D721Med (cell line): Measurements from ENCODE around the gene DTD1.

Experiments used
- DNase-seq: peaks from one replicate; pipeline ENCODE4 v3.0.0; 2011; ENCODE audit warnings: low spot score; ENCODE audit not compliant: insufficient read length
- FAIRE-seq: peaks from 2 replicates; lab custom pipeline; 2011; peaks lifted over from hg19 to GRCh38; lab: Jason Lieb, UNC
- TF ChIP-seq, protein P1 (sequence below): IDR thresholded peaks from 2 replicates; pipeline ENCODE4 v1.5.1; 2012; ENCODE audit warnings: mild to moderate bottlenecking, control low read depth; ENCODE audit not compliant: insufficient read depth; ENCODE audit errors: missing control alignments

DTD1 gene

DNA sequence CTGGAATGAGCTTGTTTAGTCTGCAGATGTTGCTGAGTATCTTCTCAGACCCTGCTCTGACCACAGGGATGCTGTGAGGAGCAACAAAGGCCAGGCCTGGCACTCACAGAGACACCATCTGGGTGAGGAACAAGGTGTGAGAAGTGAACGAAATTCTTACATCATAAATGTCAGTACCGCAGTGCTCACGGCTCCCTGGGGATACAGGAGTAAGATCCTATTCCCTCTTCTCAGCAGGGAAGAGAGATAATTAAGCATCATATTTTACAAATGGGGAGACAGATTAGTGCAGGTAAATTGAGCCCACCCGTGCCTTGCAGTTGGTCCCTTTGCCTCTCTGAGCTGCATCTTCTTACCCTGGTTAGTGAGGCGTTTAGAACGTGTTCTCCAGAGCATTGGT is 106.2 kb downstream of the DTD1 start:
- no peak for FAIRE-seq
- no peak for DNase-seq
- TF ChIP-seq, protein P1, sequence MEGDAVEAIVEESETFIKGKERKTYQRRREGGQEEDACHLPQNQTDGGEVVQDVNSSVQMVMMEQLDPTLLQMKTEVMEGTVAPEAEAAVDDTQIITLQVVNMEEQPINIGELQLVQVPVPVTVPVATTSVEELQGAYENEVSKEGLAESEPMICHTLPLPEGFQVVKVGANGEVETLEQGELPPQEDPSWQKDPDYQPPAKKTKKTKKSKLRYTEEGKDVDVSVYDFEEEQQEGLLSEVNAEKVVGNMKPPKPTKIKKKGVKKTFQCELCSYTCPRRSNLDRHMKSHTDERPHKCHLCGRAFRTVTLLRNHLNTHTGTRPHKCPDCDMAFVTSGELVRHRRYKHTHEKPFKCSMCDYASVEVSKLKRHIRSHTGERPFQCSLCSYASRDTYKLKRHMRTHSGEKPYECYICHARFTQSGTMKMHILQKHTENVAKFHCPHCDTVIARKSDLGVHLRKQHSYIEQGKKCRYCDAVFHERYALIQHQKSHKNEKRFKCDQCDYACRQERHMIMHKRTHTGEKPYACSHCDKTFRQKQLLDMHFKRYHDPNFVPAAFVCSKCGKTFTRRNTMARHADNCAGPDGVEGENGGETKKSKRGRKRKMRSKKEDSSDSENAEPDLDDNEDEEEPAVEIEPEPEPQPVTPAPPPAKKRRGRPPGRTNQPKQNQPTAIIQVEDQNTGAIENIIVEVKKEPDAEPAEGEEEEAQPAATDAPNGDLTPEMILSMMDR = no peak

DNA sequence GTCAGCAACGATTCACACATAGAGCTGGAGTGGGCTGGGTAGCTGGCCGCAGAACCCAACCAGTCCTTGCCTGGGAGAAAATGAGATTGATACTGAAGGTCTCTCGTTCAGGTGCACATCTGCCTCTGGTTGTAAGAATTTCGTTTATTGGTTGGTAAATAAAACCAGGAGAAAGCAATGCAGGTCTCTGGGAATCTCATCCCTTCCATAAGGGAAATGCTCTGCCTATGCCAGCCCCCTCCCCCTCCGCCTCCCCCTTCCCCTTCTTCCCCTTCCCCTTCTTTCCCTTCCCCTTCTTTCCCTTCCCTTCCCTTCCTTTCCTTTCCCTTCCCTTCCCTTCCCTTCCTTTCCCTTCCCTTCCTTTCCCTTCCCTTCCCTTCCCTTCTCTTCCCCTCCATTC is 107.3 kb downstream of the DTD1 start:
- no peak for FAIRE-seq
- no peak for DNase-seq
- TF ChIP-seq, protein P1 = no peak

DNA sequence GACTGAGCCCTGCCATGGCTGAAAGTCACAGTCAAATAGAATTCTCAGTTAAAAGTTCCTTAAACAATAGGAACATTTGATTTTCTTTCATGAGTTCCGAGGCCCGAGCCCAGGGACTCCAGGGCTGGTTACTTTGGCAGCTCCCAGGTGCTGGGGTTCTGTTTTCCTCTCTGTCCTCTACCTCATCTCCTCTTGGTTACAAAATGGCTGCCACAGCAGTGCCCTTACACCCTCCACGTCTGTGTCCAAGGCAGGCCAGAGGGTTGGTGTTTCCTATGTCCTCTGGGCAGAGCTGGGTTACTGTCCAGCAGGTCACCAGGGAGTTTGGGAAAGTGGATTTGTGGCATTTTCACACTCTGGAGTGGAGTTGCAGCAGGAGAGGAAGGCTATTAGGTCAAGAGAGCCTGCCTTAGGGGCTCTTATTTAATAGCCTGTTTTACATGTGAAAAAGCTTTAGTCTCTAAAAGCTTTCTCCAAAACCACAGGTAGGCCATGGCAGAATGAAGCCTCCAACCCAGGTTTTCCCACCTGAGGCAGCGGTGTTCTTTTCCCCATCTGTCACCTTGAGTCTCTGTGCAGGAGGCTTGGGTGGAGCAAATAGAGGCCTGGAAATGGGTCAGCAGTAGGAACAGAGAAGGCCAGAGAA is 111.0 kb downstream of the DTD1 start:
- TF ChIP-seq, protein P1 = no peak
- FAIRE-seq (no peak), DNase-seq (no peak)

DNA sequence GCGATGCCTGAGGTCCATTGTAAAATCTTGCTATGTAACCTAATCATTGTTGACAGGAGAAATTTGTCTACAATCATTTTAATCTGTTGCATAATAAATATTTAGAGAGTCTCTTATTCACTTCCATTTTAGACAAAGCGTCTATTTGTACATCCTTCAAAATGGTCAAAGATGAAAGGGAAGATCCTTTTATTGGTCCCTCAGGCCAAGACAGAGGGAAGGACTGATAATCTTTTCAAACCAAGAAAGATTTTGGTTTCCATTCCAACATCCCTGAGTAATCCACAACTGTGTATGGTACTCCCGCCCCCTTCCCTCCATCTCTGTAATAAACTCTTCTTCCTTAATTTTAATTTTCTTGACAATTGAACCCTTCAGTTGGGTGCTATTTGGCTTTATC is 114.1 kb downstream of the DTD1 start:
- TF ChIP-seq, protein P1 = no peak
- DNase-seq = no peak
- FAIRE-seq = no peak

DNA sequence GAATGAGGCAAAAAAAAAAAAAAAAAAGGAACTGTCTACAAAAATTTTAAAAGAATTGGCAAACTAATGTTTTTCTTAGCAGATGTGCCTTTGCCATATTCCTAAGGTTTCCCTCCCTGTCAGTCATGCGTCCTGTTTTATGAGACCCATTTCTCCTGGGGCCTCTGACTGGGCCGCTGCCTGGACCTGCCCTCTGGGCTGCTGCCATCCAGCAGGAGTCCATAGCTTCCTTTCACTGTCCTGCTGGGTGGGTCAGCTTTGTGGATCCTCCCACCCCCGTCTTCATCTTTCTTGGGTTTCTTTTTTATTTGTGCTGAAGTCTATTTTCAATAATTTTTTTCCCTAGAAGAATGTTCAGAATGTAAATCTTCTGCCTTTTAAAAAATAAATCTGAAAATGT is 114.9 kb downstream of the DTD1 start:
- DNase-seq = no peak
- FAIRE-seq = no peak
- TF ChIP-seq, protein P1 = no peak

DNA sequence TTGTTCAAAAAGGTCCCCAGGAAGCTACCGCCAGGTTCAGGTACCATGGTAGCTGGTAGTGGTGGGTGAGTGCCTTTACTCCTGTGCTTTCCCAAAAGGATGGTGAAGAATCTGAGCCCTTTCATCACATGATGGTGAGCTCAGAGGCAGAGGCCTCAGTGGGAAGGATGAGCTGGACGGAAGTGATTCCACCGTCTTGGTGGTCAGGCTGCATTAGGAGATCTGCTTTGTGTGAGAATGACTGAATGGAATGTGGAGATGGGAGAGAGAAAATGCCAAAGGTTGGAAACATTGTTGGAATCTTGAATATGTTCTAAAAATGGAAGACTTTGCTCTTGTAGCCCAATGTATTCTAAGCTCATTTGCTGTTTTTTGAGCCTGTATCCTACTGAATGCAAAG is 117.6 kb downstream of the DTD1 start:
- DNase-seq (no peak), FAIRE-seq (no peak)
- TF ChIP-seq, protein P1 = no peak

DNA sequence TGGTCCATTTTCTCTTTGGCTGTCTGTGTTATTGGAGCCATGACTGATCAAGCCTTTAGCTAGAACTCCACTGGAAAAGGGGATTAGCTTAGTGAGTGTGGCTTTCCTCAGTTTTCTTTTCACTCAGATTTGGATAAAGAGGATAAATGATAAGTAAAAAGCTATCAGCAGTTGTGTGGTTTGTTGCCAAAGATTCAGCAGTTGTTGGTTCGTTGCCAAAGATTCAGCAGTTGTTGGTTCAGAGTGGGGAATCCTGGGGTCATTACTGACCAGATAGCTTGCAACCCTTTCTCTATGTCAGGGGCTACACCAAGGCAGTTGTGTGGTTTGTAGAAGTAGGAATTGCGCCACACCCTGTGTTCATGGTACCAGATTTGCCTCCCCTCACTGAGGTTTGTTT is 118.1 kb downstream of the DTD1 start:
- FAIRE-seq = no peak
- TF ChIP-seq, protein P1 = no peak
- DNase-seq = no peak
